ENCODE results near the gene NET1. TPM values are rescaled to one million over a fixed set of nuclear protein-coding genes. Genes with fewer than 3 reads are reported as not detected.

The NET1 gene
- total RNA-seq, 1 donor from 2014 or later = 113 TPM

- Histone ChIP-seq H3K4me3 (ENCODE audit: low read depth, low read length) (no peak overlapping the region), H3K27me3 (ENCODE audit: control insufficient read depth, insufficient read depth, low read length) (peaks cover 21% of the 10 kb centered on the region), H3K36me3 (ENCODE audit: control insufficient read depth, insufficient read depth, low read length) (no peaks in the 10 kb centered on the region)
- no peak for DNase-seq (ENCODE audit: low read depth)
- TF ChIP-seq, protein P1, sequence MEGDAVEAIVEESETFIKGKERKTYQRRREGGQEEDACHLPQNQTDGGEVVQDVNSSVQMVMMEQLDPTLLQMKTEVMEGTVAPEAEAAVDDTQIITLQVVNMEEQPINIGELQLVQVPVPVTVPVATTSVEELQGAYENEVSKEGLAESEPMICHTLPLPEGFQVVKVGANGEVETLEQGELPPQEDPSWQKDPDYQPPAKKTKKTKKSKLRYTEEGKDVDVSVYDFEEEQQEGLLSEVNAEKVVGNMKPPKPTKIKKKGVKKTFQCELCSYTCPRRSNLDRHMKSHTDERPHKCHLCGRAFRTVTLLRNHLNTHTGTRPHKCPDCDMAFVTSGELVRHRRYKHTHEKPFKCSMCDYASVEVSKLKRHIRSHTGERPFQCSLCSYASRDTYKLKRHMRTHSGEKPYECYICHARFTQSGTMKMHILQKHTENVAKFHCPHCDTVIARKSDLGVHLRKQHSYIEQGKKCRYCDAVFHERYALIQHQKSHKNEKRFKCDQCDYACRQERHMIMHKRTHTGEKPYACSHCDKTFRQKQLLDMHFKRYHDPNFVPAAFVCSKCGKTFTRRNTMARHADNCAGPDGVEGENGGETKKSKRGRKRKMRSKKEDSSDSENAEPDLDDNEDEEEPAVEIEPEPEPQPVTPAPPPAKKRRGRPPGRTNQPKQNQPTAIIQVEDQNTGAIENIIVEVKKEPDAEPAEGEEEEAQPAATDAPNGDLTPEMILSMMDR (IDR thresholded peaks at IDR 0.05; ENCODE audit: insufficient read depth, low read length, poor library complexity, severe bottlenecking) = no peak
Observed at GRCh38 chr10:5498791-5499492, 86.6 kb downstream of the NET1 start.

- H3K4me3 ChIP-seq (ENCODE audit: low read depth, low read length) = no peak within 1 kb of the TSS
- DNase-seq (ENCODE audit: low read depth) = no peak
- peaks cover 21% of the 10 kb centered on the region for H3K27me3 ChIP-seq (ENCODE audit: control insufficient read depth, insufficient read depth, low read length)
- TF ChIP-seq, protein P1 (IDR thresholded peaks at IDR 0.05; ENCODE audit: insufficient read depth, low read length, poor library complexity, severe bottlenecking) = no peak
- H3K36me3 ChIP-seq (ENCODE audit: control insufficient read depth, insufficient read depth, low read length) = no peaks in the 10 kb centered on the region
Observed at GRCh38 chr10:5499493-5500140, 87.3 kb downstream of the NET1 start, which contains the start of gene CALML5. CALML5 (minus strand) TSS chr10:5499570; CDS start chr10:5499438, 132 bp downstream.

DNA sequence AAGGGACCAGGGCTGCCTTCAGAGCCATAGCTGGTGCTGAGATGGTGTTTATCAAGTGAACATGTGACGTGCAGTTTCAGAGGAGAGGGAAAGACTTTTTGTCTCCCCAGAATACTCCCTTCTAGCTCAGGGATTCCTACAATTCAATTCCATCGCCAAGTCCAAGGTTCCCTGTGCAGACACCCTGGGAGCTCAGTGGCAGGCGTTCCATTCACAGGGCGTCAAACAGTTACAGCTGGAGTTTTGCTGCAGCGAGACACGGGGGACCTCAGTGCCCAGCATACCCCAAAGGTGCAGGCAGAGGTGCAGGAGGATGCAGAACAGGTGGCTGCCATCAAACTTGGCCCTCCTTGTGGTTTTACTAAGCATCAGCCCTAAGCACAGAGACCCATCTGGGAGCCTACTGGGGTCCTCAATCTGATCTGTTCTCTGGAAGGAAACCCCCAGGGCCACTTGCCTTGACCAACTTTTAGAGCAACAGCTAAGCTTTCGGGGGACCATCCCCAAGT, 87.9 kb downstream of the NET1 start:
- Histone ChIP-seq H3K36me3 (ENCODE audit: control insufficient read depth, insufficient read depth, low read length) (no peaks in the 10 kb centered on the region), H3K27me3 (ENCODE audit: control insufficient read depth, insufficient read depth, low read length) (peaks cover 21% of the 10 kb centered on the region), H3K4me3 (ENCODE audit: low read depth, low read length) (no peak overlapping the region)
- DNase-seq (ENCODE audit: low read depth) = no peak
- TF ChIP-seq, protein P1 (IDR thresholded peaks at IDR 0.05; ENCODE audit: insufficient read depth, low read length, poor library complexity, severe bottlenecking) = no peak

- DNase-seq (ENCODE audit: low read depth) = no peak
- Histone ChIP-seq H3K36me3 (ENCODE audit: control insufficient read depth, insufficient read depth, low read length) (no peaks in the 10 kb centered on the region), H3K4me3 (ENCODE audit: low read depth, low read length) (no peak overlapping the region), H3K27me3 (ENCODE audit: control insufficient read depth, insufficient read depth, low read length) (peaks cover 21% of the 10 kb centered on the region)
- TF ChIP-seq, protein P1 (IDR thresholded peaks at IDR 0.05; ENCODE audit: insufficient read depth, low read length, poor library complexity, severe bottlenecking) = no peak
Observed at GRCh38 chr10:5500910-5501309, 88.6 kb downstream of the NET1 start.

DNA sequence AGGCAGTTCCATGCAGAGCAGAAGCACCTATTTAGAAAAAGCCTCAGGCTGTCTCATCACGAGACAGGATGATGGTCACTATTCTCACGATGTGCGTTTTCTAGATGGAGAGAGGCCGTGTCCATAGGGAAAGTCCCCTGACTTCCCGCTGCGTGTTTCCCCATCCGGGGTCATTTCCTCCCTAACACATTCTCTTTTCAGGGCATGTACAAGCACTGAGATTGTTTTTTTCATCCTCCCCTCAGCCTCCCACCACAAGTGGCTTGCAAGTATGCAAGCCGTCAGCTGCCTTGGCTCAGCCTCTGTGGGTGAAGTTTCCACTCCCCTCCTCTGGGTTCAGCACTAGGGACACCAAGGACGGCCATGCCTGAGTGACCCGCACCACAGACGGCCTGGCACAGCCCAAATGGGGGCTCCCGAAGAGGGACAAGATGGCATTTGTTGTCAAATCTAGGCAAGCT, 89.7 kb downstream of the NET1 start:
- TF ChIP-seq, protein P1 (IDR thresholded peaks at IDR 0.05; ENCODE audit: insufficient read depth, low read length, poor library complexity, severe bottlenecking) = no peak

More for the DNA sequence above, 89.7 kb downstream of the NET1 start:
- DNase-seq (ENCODE audit: low read depth) = no peak
- Histone ChIP-seq H3K4me3 (ENCODE audit: low read depth, low read length) (no peak overlapping the region), H3K36me3 (ENCODE audit: control insufficient read depth, insufficient read depth, low read length) (no peaks in the 10 kb centered on the region), H3K27me3 (ENCODE audit: control insufficient read depth, insufficient read depth, low read length) (peaks cover 21% of the 10 kb centered on the region)

All from kidney epithelial cell (primary cell).